Measurements from ENCODE around the gene ACTL10. TPM values are rescaled to one million over a fixed set of nuclear protein-coding genes. Genes with fewer than 3 reads are reported as not detected.

ACTL10 gene
- total and polyA plus RNA-seq, 2 of the 13 experiments (the other 11 are each of a cell fraction or from before 2014, with no cell fraction given): not detected

- TF ChIP-seq ZBTB43 (CRISPR knock-in tag; conservative IDR thresholded peaks at IDR 0.05) (no peak), ELF3 (CRISPR knock-in tag; IDR thresholded peaks at IDR 0.05) (no peak), RFX3 (CRISPR knock-in tag; IDR thresholded peaks at IDR 0.05) (no peak), NCOA5 (CRISPR knock-in tag; IDR thresholded peaks at IDR 0.05) (no peak), ZNF746 (CRISPR knock-in tag; IDR thresholded peaks at IDR 0.05) (no peak), SSRP1 (CRISPR knock-in tag; IDR thresholded peaks at IDR 0.05) (peak; percentile 95; the same call in 1 of the 2 replicates), SNRNP70 (IDR thresholded peaks at IDR 0.05; ENCODE audit: low read depth, low read length) (no peak), ARID2 (CRISPR knock-in tag; IDR thresholded peaks at IDR 0.05; ENCODE audit: borderline replicate concordance) (no peak), ZNF598 (CRISPR knock-in tag; IDR thresholded peaks at IDR 0.05; ENCODE audit: borderline replicate concordance) (no peak), FOXJ3 (CRISPR knock-in tag; IDR thresholded peaks at IDR 0.05; ENCODE audit: borderline replicate concordance) (no peak), ELF4 (CRISPR knock-in tag; IDR thresholded peaks at IDR 0.05; ENCODE audit: borderline replicate concordance) (no peak), ZBTB38 (CRISPR knock-in tag; IDR thresholded peaks at IDR 0.05) (0 out of 2 replicates have a peak, but pooled peaks have one; percentile 21), ZNF75D (CRISPR knock-in tag; IDR thresholded peaks at IDR 0.05; ENCODE audit: borderline replicate concordance) (no peak), ZNF367 (CRISPR knock-in tag; IDR thresholded peaks at IDR 0.05; ENCODE audit: borderline replicate concordance) (no peak), SMARCE1 (IDR thresholded peaks at IDR 0.05; ENCODE audit: borderline replicate concordance) (no peak), DNMT1 (CRISPR knock-in tag; IDR thresholded peaks at IDR 0.05) (0 out of 2 replicates have a peak, but pooled peaks have one; percentile 66), IRF2 (CRISPR knock-in tag; IDR thresholded peaks at IDR 0.05) (no peak), ZSCAN29 (CRISPR knock-in tag; conservative IDR thresholded peaks at IDR 0.05) (no peak), ZNF547 (CRISPR knock-in tag; IDR thresholded peaks at IDR 0.05) (no peak)
- TF ChIP-seq, protein P1, sequence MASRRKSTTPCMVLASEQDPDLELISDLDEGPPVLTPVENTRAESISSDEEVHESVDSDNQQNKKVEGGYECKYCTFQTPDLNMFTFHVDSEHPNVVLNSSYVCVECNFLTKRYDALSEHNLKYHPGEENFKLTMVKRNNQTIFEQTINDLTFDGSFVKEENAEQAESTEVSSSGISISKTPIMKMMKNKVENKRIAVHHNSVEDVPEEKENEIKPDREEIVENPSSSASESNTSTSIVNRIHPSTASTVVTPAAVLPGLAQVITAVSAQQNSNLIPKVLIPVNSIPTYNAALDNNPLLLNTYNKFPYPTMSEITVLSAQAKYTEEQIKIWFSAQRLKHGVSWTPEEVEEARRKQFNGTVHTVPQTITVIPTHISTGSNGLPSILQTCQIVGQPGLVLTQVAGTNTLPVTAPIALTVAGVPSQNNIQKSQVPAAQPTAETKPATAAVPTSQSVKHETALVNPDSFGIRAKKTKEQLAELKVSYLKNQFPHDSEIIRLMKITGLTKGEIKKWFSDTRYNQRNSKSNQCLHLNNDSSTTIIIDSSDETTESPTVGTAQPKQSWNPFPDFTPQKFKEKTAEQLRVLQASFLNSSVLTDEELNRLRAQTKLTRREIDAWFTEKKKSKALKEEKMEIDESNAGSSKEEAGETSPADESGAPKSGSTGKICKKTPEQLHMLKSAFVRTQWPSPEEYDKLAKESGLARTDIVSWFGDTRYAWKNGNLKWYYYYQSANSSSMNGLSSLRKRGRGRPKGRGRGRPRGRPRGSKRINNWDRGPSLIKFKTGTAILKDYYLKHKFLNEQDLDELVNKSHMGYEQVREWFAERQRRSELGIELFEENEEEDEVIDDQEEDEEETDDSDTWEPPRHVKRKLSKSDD (CRISPR knock-in tag; IDR thresholded peaks at IDR 0.05; ENCODE audit: low read depth): no peak
- TF ChIP-seq, protein P2, sequence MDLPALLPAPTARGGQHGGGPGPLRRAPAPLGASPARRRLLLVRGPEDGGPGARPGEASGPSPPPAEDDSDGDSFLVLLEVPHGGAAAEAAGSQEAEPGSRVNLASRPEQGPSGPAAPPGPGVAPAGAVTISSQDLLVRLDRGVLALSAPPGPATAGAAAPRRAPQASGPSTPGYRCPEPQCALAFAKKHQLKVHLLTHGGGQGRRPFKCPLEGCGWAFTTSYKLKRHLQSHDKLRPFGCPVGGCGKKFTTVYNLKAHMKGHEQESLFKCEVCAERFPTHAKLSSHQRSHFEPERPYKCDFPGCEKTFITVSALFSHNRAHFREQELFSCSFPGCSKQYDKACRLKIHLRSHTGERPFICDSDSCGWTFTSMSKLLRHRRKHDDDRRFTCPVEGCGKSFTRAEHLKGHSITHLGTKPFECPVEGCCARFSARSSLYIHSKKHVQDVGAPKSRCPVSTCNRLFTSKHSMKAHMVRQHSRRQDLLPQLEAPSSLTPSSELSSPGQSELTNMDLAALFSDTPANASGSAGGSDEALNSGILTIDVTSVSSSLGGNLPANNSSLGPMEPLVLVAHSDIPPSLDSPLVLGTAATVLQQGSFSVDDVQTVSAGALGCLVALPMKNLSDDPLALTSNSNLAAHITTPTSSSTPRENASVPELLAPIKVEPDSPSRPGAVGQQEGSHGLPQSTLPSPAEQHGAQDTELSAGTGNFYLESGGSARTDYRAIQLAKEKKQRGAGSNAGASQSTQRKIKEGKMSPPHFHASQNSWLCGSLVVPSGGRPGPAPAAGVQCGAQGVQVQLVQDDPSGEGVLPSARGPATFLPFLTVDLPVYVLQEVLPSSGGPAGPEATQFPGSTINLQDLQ (CRISPR knock-in tag; IDR thresholded peaks at IDR 0.05): no peak
- TF ChIP-seq, protein P3, sequence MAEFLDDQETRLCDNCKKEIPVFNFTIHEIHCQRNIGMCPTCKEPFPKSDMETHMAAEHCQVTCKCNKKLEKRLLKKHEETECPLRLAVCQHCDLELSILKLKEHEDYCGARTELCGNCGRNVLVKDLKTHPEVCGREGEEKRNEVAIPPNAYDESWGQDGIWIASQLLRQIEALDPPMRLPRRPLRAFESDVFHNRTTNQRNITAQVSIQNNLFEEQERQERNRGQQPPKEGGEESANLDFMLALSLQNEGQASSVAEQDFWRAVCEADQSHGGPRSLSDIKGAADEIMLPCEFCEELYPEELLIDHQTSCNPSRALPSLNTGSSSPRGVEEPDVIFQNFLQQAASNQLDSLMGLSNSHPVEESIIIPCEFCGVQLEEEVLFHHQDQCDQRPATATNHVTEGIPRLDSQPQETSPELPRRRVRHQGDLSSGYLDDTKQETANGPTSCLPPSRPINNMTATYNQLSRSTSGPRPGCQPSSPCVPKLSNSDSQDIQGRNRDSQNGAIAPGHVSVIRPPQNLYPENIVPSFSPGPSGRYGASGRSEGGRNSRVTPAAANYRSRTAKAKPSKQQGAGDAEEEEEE (CRISPR knock-in tag; IDR thresholded peaks at IDR 0.05; ENCODE audit: borderline replicate concordance): no peak
These were observed 15.8 kb upstream of the ACTL10 start (continued) for GRCh38 chr20:33650753-33651561.
